ENCODE data around the gene TXNIP. TPM values are rescaled to one million over a fixed set of nuclear protein-coding genes. Genes with fewer than 3 reads are reported as not detected.

Gene TXNIP
- total and polyA plus RNA-seq, 4 donors = 178 to 1,810 (median 703) TPM

- Histone ChIP-seq H3K27ac (ENCODE audit: low read depth in 1 of 2, low read length in 1 of 2) (no peak overlapping the region), H3K9ac (ENCODE audit: insufficient read depth in 1 of 2, low read length in 2 of 2) (no peak overlapping the region), H3K27me3 (ENCODE audit: control insufficient read depth in 3 of 3, insufficient read depth in 3 of 3, low read length in 2 of 3) (peaks cover 0 to 45% (median 38%) of the 10 kb centered on the region in 3 donors), H3K4me3 (no peak overlapping the region), H3K9me3 (ENCODE audit: control insufficient read depth in 4 of 4, insufficient read depth in 3 of 4, low read length in 3 of 4) (no peaks in the 10 kb centered on the region), H3K4me1 (ENCODE audit: control insufficient read depth in 5 of 5, insufficient read depth in 5 of 5, low read length in 5 of 5) (peaks cover 0 to 4% (median 3%) of the 10 kb centered on the region in 5 donors), H3K36me3 (ENCODE audit: control insufficient read depth in 4 of 4, insufficient read depth in 4 of 4, low read length in 4 of 4) (no peaks in the 10 kb centered on the region)
- DNase-seq = no peak
- TF ChIP-seq, protein P1, sequence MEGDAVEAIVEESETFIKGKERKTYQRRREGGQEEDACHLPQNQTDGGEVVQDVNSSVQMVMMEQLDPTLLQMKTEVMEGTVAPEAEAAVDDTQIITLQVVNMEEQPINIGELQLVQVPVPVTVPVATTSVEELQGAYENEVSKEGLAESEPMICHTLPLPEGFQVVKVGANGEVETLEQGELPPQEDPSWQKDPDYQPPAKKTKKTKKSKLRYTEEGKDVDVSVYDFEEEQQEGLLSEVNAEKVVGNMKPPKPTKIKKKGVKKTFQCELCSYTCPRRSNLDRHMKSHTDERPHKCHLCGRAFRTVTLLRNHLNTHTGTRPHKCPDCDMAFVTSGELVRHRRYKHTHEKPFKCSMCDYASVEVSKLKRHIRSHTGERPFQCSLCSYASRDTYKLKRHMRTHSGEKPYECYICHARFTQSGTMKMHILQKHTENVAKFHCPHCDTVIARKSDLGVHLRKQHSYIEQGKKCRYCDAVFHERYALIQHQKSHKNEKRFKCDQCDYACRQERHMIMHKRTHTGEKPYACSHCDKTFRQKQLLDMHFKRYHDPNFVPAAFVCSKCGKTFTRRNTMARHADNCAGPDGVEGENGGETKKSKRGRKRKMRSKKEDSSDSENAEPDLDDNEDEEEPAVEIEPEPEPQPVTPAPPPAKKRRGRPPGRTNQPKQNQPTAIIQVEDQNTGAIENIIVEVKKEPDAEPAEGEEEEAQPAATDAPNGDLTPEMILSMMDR (IDR thresholded peaks at IDR 0.05; ENCODE audit: control extremely low read depth, extremely low read depth) = no peak
- 77 to 79% methylated on average over 7 of the region's 7 CpGs for WGBS, 2 donors
- ATAC-seq (ENCODE audit: insufficient read depth, low FRiP score) = no peak
Observed at GRCh38 chr1:146022403-146023127, 26.2 kb upstream of the TXNIP start.

DNA sequence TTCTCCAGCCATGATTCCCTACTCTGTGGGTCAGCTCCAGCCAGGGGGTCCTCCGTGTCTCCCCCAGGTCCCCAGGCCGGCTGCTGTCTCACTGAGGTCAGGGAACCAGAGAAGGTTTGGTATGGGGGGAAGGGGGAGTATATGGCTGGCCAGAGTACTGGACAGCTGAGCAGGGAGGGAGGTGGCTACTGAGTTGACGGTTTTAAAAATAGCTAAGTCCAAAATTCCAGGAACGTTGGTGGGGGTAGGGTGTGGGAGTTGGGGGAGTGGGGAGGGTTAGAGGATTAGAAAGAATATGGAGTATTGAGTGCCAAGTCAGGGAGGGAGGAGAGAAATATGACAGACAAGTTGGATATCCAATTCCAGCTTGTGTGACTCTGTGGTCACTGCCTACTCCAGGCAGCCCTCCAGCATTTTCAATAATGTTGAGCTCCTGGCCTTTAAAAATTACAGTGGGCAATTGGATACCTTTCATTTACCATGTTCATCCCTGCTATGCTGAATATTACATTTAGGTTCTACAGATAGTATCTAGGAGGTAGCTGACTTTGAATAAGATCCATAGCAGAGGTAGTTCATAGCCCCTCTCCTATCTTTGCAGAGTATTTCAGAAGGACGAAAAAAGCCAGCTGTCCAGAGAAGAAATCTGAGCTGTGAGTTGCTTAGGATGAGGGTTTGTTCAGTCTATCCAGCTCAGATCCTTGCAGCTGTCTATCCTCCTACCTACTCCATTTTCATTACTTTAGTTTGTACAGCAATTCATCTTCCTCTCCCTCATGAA, 25.4 kb upstream of the TXNIP start, which contains the start of gene HJV:
TSS of gene HJV (minus strand) at position 114 of the 781 bp plus-strand sequence. CDS start 1,504 bp downstream, outside the sequence.
- DNase-seq (no peak), ATAC-seq (ENCODE audit: insufficient read depth, low FRiP score) (no peak)
- Histone ChIP-seq H3K4me3 (no peak within 1 kb of the TSS), H3K36me3 (ENCODE audit: control insufficient read depth in 4 of 4, insufficient read depth in 4 of 4, low read length in 4 of 4) (no peaks in the 10 kb centered on the region), H3K27me3 (ENCODE audit: control insufficient read depth in 3 of 3, insufficient read depth in 3 of 3, low read length in 2 of 3) (peaks cover 0 to 45% (median 38%) of the 10 kb centered on the region in 3 donors), H3K9ac (ENCODE audit: insufficient read depth in 1 of 2, low read length in 2 of 2) (no peak within 1 kb of the TSS), H3K27ac (ENCODE audit: low read depth in 1 of 2, low read length in 1 of 2) (no peak within 1 kb of the TSS), H3K4me1 (ENCODE audit: control insufficient read depth in 5 of 5, insufficient read depth in 5 of 5, low read length in 5 of 5) (peaks cover 0 to 4% (median 3%) of the 10 kb centered on the region in 5 donors), H3K9me3 (ENCODE audit: control insufficient read depth in 4 of 4, insufficient read depth in 3 of 4, low read length in 3 of 4) (no peaks in the 10 kb centered on the region)
- TF ChIP-seq, protein P1 (IDR thresholded peaks at IDR 0.05; ENCODE audit: control extremely low read depth, extremely low read depth) = no peak
- WGBS, 2 donors = 80 to 91% methylated on average over 5 of the region's 5 CpGs

DNA sequence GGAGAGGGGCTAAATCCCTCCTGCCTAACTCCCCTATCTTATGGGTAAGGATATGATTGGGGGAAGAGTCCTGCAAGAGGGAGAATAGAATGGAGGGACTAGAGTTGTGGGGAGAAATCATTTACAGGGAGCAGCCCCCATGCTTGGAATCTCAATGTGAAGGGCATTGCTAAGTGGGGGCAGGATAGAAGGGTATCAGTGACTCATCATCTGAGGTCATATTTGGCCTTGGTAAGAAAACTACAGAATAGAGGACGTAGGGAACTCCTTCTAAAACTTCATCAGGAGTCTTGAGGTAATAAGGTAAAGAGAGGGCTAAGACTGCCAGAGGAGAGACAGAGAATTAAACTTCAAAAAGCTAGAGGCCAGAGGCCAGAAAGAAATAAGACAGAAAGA, 24.7 kb upstream of the TXNIP start:
- no peak overlapping the region for H3K27ac ChIP-seq (ENCODE audit: low read depth in 1 of 2, low read length in 1 of 2)
- WGBS, 2 donors = 53 to 69% methylated on average over 1 of the region's 1 CpG
- H3K4me1 ChIP-seq (ENCODE audit: control insufficient read depth in 5 of 5, insufficient read depth in 5 of 5, low read length in 5 of 5) = peaks cover 0 to 4% (median 3%) of the 10 kb centered on the region in 5 donors
- TF ChIP-seq, protein P1 (IDR thresholded peaks at IDR 0.05; ENCODE audit: control extremely low read depth, extremely low read depth) = no peak
- no peaks in the 10 kb centered on the region for H3K36me3 ChIP-seq (ENCODE audit: control insufficient read depth in 4 of 4, insufficient read depth in 4 of 4, low read length in 4 of 4)
- H3K9ac ChIP-seq (ENCODE audit: insufficient read depth in 1 of 2, low read length in 2 of 2) = no peak overlapping the region
- H3K27me3 ChIP-seq (ENCODE audit: control insufficient read depth in 3 of 3, insufficient read depth in 3 of 3, low read length in 2 of 3) = peaks cover 0 to 45% (median 38%) of the 10 kb centered on the region in 3 donors
- DNase-seq (no peak), ATAC-seq (ENCODE audit: insufficient read depth, low FRiP score) (no peak)
- no peaks in the 10 kb centered on the region for H3K9me3 ChIP-seq (ENCODE audit: control insufficient read depth in 4 of 4, insufficient read depth in 3 of 4, low read length in 3 of 4)
- no peak overlapping the region for H3K4me3 ChIP-seq

Measured in lung (tissue), 12 donors.